Stimulated activated CD4-positive, alpha-beta T cell treated with anti-CD3 and anti-CD28 coated beads, Interleukin-4, amount 100 ng/mL, for 4 hours (primary cell): ENCODE measurements around the gene KLHL1.
"Not testable (repeated sequence)": the region's sequence is repeated elsewhere in the genome, so short reads cannot be mapped to it uniquely, and the experiment has no call there.

Source experiments
- DNase-seq, 2 experiments: peaks; one replicate each; pipeline ENCODE4 v3.0.0-alpha.2; 2020

The KLHL1 gene

DNA sequence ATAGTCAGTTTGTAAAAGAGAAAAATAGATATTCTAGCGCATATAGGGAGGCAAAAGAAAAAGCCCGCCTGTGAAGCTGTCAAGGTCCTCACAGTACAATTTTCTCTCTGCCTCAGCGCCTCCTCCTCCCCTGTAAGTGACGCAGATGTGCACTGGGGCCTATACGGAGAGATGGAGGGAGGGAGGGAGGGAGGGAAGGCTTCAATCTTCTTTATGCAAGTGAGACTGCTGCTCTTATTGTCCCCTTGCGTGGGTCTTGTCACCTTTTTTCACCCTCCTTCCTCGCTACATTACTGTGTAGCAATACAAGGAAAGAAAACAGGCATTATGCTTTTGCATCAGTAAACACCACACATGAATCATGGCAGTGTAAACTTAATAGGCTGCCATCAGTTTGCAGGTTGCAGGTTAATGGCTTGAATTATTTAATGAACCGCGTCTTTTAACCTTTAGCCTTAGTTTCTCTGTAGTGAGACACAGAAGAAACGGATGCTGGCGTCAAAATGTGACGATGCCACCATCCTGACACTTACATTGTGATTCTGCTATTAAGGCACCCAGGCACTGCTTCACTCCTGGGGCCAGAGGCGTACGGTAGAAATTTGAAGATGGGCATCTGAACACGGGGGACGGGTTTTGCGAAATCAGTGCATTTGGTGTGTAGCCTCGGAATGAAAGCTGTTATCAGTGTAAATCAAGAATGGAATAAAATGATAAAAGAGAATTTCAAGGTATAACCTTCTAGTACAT is at the start of gene KLHL1:
KLHL1 (minus strand) TSS at position 97 of the 750 bp plus-strand sequence. CDS start 753 bp downstream, outside the sequence.
- DNase-seq: no peak

- not testable (repeated sequence) for DNase-seq
These were observed 34.4 kb upstream of the KLHL1 start for GRCh38 chr13:70142658-70143057.

GRCh38 chr13:70128098-70128497 is 19.8 kb upstream of the KLHL1 start:
- no peak for DNase-seq

DNA sequence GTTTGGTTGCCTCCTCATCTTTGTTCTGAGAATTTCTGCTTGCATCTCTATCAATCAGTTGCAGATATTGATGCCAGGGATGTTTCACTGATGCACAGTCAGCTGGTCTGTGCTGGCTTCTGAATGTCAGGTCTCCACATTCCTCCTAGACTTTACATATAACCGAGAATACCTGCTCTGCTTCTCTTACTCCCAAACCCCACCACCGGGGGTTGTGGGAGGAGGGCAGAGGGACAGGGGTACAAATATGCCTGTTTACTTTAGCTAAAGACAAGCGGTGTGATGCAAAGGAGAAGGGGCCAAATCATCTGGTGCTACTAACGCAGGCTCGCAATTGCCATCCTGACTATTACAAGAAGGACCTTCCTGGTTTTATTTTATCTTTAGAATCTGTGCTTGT is 17.4 kb upstream of the KLHL1 start:
- no peak for DNase-seq

DNA sequence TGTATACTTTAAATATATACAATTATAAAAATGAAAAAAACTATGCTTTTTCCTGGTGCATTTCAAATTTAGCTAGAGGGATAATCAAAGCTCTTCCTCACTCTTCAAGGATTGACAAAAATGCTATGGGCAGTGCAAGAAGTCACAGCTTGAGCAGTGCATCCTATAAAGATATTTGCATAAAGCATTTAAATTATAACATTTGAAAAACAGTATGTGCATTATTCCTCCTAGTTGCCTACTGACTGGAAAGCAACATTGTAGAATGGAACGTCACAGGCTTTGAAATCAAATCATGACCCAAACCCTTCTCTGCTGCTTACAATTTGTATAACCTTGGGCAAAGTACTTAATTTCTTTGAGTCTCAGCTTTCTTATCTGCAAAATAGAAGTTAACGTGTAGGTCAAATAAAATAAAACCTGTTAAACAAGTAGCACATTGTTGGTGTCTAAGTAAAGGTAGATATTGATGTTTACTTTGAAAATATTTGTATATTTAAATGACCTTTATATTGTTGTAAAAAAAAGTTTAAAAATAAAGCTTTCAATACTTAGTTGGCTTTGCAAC is 9.2 kb upstream of the KLHL1 start:
- no peak for DNase-seq

GRCh38 chr13:70107498-70108281 is 562 bp downstream of the KLHL1 start, which contains the start of gene ATXN8OS:
Gene ATXN8OS, plus strand, starts transcription at chr13:70107826.
- DNase-seq: no peak

DNA sequence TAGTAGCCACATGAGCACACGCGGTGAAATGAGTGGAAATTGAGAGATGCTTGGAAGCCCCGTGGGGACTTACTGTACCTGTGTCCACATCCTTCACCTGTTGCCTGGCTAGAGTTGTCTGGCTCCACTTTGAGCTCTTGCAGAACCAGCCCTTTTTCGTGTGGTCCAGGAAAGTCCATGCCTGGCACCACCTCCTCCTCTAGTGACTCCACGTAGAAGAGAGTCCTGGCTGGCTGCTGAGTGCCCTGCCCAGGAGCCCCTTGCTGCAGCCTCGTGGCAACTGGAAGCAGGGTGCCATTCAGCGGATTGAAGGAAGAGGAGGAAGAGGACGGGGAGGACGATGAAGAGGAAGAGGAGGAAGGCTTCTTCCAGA is 1.1 kb downstream of the KLHL1 start:
- DNase-seq: no peak

DNA sequence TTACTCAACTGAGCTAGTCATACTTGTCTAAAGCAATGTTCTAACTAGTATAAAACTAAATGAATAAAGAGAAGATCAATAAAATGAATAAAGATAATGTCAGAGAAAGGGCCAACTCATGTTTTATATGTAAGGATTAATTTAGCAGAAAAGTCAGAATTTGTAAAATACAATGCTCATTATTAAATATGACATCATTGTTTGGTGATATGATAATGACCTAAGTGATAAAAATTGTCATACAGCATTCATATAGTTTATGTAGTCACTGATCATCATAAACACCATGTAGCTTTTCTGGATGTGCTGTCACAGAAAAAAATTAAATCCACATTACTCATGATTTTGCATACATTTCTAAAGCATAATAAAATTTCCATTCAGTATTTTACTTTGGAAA is 3.8 kb downstream of the KLHL1 start:
- no peak for DNase-seq

GRCh38 chr13:70098669-70099068 is 9.6 kb downstream of the KLHL1 start:
- DNase-seq: no peak

DNA sequence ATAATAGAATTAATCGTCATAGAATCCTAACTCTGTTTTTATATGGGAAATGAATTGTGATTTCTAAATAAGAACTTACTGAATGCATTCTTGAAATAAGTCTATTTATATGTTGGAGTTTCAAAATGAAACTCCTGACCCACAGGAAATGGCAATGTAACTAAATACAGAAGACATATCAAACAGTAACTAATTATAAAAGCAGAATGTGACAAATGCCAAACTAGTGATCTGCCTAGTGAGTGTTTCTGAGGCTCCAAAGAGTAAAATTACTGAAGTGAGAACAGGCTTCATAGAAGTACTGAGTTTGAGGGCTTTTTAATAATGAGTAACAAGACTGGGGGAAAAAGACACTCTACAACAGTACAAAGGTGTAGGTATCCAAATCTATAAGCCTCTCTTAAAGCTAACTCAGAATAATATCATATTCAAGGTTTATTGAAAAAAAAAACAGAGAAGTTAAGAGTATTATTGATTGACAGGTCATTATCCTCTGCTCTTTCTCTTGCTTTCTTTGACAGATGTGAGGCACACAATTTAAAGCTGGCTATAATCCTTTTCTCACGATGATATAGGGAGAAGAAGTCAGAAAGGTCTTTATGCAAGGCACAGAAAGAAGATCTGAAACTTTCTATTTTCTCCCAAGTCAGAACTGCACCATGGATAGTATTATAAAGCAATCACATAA is 18.1 kb downstream of the KLHL1 start:
- no peak for DNase-seq

GRCh38 chr13:70088926-70089325 is 19.3 kb downstream of the KLHL1 start:
- no peak for DNase-seq

DNA sequence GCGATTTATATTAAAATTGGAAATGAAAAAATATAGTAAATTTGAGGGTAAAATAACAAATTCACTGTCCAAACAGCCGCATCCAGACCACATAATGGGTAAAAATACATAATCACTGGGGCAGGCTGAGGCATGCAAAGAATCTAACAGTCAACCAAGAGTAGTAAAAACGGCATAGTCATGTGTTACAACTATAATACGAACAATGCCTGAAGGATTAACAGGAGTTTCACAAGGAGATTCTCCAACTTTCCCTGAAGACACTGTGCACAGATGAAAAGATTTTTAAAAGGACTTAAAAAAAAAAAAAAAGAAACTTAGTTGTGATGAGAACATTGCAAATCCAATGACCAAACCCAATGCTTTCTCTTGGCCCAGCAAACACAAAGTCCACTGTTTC is 21.0 kb downstream of the KLHL1 start:
- no peak for DNase-seq

DNA sequence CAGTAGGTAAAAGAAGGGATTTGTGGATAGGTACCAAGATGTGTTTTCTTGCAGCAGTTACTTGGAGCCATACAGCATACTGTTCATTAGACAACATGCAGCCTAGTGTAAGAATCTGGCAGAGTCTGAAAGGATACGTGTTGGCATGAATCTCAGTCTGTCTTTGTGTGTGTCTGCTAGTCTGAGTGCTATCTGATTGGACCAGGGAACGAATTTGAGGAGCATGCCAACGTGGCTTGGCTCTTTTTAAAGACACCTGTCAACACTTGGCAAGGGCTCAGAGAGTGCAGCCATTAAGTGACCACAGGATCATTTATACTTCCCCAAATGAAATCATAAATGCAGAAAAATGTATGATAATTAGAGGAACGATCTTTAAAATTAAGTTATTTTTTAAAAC is 28.2 kb downstream of the KLHL1 start:
- no peak for DNase-seq

GRCh38 chr13:70054572-70054971 is 53.7 kb downstream of the KLHL1 start:
- DNase-seq: no peak

DNA sequence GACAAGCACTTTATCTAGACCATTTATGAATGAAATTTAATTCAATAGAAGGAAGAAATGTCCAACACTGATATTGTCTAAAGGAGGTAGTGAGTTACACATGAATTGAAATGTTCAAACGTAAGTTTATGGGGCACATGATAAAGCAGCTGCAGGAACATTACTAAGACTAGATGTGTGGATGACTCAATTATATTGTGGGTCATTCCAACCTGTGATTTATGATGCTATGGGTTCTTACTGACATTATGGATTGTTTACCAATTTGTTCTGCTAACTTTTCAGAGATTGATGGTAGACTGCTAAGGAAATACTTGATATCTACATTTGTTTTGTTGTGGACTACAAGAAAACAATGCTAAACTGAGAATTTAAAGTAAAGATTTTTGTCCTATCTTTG is 56.7 kb downstream of the KLHL1 start:
- no peak for DNase-seq

DNA sequence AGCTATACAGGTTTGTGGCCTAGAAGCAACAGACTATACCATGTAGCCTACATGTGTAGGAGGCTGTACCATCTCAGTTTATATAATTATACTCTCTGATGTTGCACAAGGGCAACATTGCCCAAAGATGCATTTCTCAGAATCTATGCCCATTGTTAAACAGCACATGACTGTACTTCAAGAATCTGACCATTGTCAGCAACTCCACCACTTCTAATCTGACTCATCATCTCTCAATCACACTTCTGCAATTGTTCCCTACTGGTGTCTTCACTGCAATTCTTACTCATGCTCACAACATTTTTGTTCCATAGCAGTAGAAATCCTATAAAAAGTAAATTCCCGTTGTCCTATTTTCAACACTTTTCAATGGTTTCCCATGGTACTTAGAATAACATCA is 64.6 kb downstream of the KLHL1 start:
- no peak for DNase-seq

- no peak for DNase-seq
These were observed 66.1 kb downstream of the KLHL1 start for GRCh38 chr13:70042193-70042592.

DNA sequence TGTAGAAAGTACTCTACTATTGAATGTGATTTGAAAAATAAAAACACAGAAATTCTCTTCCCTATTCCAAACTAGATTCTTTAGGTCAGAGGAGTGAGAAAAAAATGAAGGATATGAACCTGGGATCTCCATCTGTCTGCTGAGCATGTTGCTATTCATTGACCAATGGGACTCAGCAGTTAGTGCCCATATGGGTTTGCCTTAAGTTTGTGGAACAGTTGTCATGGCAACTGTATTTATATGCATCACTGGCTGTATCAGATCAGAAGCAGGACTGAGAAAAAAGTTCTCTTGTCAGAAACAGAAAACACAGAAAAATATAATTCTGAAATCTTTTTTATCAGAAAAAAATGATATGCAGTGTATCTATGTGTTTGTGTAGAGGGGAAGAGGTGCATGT is 74.0 kb downstream of the KLHL1 start:
- no peak for DNase-seq

DNA sequence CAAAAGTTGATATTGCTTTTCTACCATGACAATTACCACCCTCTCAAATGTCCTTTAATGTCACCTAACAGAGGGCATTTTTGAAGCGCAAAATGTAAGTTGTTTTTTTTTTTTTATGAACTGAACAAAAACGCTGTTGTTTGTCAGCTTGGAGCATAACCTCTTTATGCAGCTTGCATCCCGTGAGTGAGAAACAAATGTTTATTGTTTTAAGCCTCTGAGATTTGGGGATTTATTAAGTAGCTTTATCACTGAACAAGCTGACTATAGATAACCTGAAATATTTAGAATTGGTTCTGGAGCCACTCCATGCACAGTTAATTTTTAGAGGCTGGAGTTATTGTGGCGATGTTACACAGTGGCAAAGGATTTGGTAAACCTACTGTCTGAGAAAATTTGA is 80.7 kb downstream of the KLHL1 start:
- no peak for DNase-seq

GRCh38 chr13:70023516-70023915 is 84.7 kb downstream of the KLHL1 start:
- no peak for DNase-seq

GRCh38 chr13:70022646-70023045 is 85.6 kb downstream of the KLHL1 start:
- DNase-seq: no peak

DNA sequence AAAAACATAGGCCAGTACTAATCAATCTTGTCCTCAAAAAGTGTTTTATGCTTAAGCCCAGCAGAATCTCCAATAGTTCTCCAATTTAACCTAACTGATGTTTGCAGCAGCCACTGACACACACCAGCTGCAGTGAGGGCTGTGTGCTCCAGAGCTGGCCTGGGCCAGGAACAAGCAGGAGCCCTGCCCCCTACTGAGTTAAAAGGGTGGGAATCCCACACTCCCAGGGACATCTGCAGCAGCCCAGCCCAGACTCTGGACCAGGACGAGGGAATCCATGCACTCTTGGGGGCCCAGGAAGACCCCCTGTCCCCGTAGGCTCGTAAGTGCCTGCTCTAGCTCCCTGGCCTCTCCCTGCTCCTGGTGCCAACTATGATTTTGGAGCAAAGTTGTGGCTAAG is 92.1 kb downstream of the KLHL1 start:
- no peak for DNase-seq

DNA sequence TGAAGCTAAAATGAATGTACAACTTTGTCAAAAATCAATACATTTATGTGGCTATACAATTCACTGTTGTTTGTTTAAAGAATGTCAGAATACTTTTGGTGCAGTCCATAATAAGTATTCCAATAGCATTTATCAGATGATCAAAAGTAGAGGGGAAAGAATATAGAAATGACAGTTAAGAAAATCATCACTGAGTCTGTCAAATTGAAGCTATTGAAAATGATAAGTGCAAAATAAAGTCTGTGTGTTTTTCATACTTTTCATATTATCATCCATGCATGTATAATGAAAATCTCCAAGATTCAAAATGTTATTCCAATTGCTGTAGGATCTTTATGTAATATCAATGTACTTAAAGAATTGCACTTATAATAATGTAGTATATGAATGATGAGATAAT is 93.9 kb downstream of the KLHL1 start:
- no peak for DNase-seq

DNA sequence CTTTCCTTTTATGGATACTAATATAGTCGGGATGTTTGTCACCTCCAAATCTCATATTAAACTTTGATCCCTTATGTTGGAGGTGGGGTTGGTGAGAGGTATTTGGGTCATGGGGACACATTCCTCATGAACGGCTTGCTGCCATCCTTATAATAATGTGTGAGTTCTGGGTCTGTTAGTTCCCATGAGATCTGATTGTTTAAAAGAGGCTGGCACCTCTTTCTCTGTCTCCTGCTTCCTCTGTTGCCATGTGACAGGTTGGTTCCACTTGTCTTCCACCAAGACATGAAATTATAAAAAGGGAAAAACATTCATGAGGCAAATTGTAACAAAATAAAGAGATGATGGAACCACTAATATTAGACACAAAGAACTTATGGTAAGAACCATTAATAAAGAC is 108.4 kb downstream of the KLHL1 start:
- DNase-seq: no peak
